GM12892 (cell line): Measurements from ENCODE around the gene ULK3.

Experiments
- POLR2A ChIP-seq: IDR thresholded peaks from 2 replicates; pipeline ENCODE4 v1.6.1; 2011; ENCODE audit warnings: low read depth, low read length, control low read depth
- POLR2AphosphoS5 ChIP-seq: IDR thresholded peaks from 2 replicates; pipeline ENCODE4 v1.6.1; 2011; ENCODE audit warnings: low read depth, low read length, control low read depth
- TAF1 ChIP-seq: IDR thresholded peaks from 2 replicates; pipeline ENCODE4 v1.6.1; 2011; ENCODE audit warnings: low read depth, mild to moderate bottlenecking, control low read depth, low read length, borderline replicate concordance

GRCh38 chr15:74870436-74871215, 27.7 kb upstream of the ULK3 start:
- TF ChIP-seq POLR2AphosphoS5, result no peak
- no peak for TF ChIP-seq POLR2A
- no peak for TF ChIP-seq TAF1
